ENCODE results near the gene PLCG1. TPM values are rescaled to one million over a fixed set of nuclear protein-coding genes. Genes with fewer than 3 reads are reported as not detected.

PLCG1 gene
- total RNA-seq, 1 donor from 2014 or later: 120 TPM

DNA sequence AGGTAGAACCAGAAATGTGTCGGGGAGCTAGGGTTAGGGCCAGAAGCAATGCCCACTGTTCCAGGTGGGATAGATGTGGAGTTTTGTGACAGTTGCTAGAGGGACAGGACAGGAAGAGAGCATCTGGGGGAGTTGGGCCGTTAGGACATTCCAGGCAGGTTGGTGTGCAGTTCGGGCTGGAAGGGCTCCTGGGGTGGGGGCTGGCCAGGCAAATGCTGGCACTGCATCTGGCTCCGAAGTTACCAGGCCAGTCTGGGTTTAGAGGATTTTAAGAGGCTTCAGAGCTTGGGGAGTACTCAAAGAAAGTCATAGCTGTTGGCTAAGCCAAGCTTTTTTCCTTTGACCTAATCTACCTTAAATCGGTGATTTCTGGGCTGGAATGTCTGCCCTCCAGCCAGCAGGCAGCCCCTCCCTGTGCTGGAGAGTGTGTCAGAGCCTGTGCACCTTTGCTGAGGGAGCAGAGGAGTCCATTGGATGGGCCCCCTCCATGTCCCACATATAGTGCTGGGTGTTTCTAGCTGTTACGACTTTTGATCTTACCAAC, 20.8 kb downstream of the PLCG1 start:
- DNase-seq (no peak), ATAC-seq (no peak)
- Histone ChIP-seq H3K4me1 (peaks cover 56% of the 10 kb centered on the region), H3K4me3 (no peak overlapping the region), H3K27ac (peak overlapping the region; percentile 20), H3K27me3 (no peaks in the 10 kb centered on the region), H3K36me3 (peaks cover 22% of the 10 kb centered on the region), H3K9me3 (no peaks in the 10 kb centered on the region)
- TF ChIP-seq, protein P1, sequence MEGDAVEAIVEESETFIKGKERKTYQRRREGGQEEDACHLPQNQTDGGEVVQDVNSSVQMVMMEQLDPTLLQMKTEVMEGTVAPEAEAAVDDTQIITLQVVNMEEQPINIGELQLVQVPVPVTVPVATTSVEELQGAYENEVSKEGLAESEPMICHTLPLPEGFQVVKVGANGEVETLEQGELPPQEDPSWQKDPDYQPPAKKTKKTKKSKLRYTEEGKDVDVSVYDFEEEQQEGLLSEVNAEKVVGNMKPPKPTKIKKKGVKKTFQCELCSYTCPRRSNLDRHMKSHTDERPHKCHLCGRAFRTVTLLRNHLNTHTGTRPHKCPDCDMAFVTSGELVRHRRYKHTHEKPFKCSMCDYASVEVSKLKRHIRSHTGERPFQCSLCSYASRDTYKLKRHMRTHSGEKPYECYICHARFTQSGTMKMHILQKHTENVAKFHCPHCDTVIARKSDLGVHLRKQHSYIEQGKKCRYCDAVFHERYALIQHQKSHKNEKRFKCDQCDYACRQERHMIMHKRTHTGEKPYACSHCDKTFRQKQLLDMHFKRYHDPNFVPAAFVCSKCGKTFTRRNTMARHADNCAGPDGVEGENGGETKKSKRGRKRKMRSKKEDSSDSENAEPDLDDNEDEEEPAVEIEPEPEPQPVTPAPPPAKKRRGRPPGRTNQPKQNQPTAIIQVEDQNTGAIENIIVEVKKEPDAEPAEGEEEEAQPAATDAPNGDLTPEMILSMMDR (IDR thresholded peaks at IDR 0.05): no peak
- intact Hi-C loops (cut with DNase I): no loop called here

DNA sequence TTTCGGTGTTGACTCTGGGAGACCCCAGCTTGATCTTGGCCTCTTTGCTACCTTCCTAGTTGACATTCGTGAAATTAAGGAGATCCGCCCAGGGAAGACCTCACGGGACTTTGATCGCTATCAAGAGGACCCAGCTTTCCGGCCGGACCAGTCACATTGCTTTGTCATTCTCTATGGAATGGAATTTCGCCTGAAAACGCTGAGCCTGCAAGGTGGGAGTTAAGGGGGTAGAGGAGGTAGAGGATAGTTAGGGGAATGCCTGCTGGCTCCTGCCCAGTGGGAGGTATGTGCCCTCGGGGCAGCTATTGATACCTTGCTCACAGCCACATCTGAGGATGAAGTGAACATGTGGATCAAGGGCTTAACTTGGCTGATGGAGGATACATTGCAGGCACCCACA, 22.2 kb downstream of the PLCG1 start:
- no peaks in the 10 kb centered on the region for H3K27me3 ChIP-seq
- TF ChIP-seq, protein P1 (IDR thresholded peaks at IDR 0.05): no peak
- H3K4me1 ChIP-seq: peaks cover 45% of the 10 kb centered on the region
- H3K4me3 ChIP-seq: no peak overlapping the region
- H3K9me3 ChIP-seq: no peaks in the 10 kb centered on the region
- no peak overlapping the region for H3K27ac ChIP-seq
- intact Hi-C loops (cut with DNase I): no loop called here
- H3K36me3 ChIP-seq: peaks cover 36% of the 10 kb centered on the region
- DNase-seq (no peak), ATAC-seq (no peak)

DNA sequence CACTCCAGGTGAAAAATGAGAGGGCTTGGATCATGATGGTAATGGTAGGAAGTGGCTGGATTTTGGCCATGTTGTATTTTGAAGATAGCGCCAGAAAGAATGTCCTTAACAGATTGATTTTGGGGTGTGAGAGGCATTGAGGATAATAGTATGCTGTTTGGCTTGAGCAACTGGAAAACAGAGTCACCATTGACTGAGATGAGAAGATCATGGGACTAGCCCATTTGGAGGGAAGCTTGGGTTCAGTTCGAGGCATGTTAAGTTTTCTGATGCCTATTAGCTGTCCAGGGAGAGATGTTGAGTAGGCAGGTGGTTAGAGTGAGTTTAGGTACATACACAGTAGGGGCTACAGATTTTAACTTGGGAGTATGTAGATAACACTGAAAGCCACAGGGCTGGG, 23.3 kb downstream of the PLCG1 start:
- H3K27ac ChIP-seq: no peak overlapping the region
- no peak overlapping the region for H3K4me3 ChIP-seq

DNA sequence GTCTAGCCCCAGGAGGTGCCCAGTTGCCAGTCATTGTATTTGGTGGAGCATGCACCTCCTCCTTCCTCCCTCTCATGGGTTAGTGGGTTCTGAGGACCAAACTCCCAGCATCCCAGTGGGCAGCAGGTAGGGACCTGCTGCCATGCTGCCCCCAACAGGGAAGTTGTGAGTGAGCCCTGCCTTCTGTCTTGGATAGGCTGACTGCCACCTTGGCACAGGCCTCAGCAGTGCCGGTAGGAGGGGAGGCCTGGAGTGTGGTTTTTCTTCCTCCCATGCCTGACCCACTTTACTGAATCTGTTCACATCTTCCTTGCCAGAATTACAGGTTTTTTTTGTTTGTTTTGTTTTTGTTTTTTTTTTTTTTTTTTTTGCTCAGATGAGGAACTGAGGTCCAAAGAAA, 24.5 kb downstream of the PLCG1 start:
- H3K27ac ChIP-seq: no peak overlapping the region

More for the DNA sequence above, 23.3 kb downstream of the PLCG1 start:
- Histone ChIP-seq H3K27me3 (no peaks in the 10 kb centered on the region), H3K9me3 (no peaks in the 10 kb centered on the region), H3K36me3 (peaks cover 48% of the 10 kb centered on the region), H3K4me1 (peaks cover 37% of the 10 kb centered on the region)
- DNase-seq (no peak), ATAC-seq (no peak)
- TF ChIP-seq, protein P1 (IDR thresholded peaks at IDR 0.05): no peak
- intact Hi-C loops (cut with DNase I): no loop called here

DNA sequence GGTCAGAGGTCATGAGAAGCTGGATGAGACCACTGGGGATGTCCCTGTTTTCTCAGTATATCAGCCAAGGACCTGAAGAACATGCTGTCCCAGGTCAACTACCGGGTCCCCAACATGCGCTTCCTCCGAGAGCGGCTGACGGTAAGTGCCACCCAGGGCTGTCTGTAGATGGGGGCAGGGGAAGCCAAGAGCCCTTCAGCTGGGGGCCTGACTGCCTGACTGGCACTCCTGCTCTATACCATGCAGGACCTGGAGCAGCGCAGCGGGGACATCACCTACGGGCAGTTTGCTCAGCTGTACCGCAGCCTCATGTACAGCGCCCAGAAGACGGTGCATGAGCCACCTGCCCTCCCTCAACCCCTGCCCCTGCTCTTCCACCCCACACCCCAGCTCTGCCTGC, 25.1 kb downstream of the PLCG1 start:
- TF ChIP-seq, protein P1 (IDR thresholded peaks at IDR 0.05): no peak
- H3K36me3 ChIP-seq: peaks cover 65% of the 10 kb centered on the region
- H3K9me3 ChIP-seq: no peaks in the 10 kb centered on the region
- peaks cover 24% of the 10 kb centered on the region for H3K4me1 ChIP-seq
- H3K4me3 ChIP-seq: no peak overlapping the region
- H3K27ac ChIP-seq: no peak overlapping the region
- H3K27me3 ChIP-seq: no peaks in the 10 kb centered on the region
- intact Hi-C loops (cut with DNase I): no loop called here
- DNase-seq (no peak), ATAC-seq (no peak)

More for the DNA sequence above, 24.5 kb downstream of the PLCG1 start:
- Histone ChIP-seq H3K4me1 (peaks cover 29% of the 10 kb centered on the region), H3K4me3 (no peak overlapping the region), H3K36me3 (peaks cover 60% of the 10 kb centered on the region), H3K9me3 (no peaks in the 10 kb centered on the region), H3K27me3 (no peaks in the 10 kb centered on the region)
- no peak for ATAC-seq
- TF ChIP-seq, protein P1 (IDR thresholded peaks at IDR 0.05): no peak
- intact Hi-C loops (cut with DNase I): no loop called here
- DNase-seq: no peak

DNA sequence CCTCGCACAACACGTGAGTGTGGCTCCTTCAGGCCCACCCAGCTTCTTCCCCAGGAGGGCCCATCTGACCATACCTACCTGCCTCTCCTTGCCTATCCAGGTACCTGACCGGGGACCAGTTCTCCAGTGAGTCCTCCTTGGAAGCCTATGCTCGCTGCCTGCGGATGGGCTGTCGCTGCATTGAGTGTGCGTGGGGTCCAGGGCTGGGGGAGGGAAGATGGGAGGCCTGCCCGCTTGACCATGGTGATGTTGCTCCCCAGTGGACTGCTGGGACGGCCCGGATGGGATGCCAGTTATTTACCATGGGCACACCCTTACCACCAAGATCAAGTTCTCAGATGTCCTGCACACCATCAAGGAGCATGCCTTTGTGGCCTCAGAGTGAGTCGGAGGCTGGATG, 26.5 kb downstream of the PLCG1 start:
- Histone ChIP-seq H3K4me1 (peaks cover 10% of the 10 kb centered on the region), H3K27me3 (no peaks in the 10 kb centered on the region), H3K9me3 (no peaks in the 10 kb centered on the region), H3K4me3 (no peak overlapping the region), H3K36me3 (peaks cover 79% of the 10 kb centered on the region), H3K27ac (no peak overlapping the region)
- intact Hi-C loops (cut with DNase I): no loop called here
- no peak for ATAC-seq
- TF ChIP-seq, protein P1 (IDR thresholded peaks at IDR 0.05): no peak
- DNase-seq: no peak

Measured in upper lobe of right lung (tissue), 1 donor.